Fibroblast of peridontal ligament (primary cell): ENCODE data around the gene MRPS10.
"Not testable (repeated sequence)": the region's sequence is repeated elsewhere in the genome, so short reads cannot be mapped to it uniquely, and the experiment has no call there.

Source experiments
- DNase-seq: peaks from one replicate; pipeline ENCODE4 v3.0.0-alpha.2; 2010; ENCODE audit errors: extremely low read depth

MRPS10 gene

GRCh38 chr6:42177514-42178364 is 39.9 kb downstream of the MRPS10 start:
- no peak for DNase-seq

- DNase-seq, result no peak
These were observed 40.7 kb downstream of the MRPS10 start for GRCh38 chr6:42176981-42177380.

- DNase-seq, result no peak
These were observed 41.8 kb downstream of the MRPS10 start for GRCh38 chr6:42175860-42176259.

GRCh38 chr6:42173101-42173500 is 44.6 kb downstream of the MRPS10 start, which contains the start of gene GUCA1A:
TSS of gene GUCA1A (plus strand) at chr6:42173364. CDS start at chr6:42173614, 250 bp downstream.
- DNase-seq, result no peak

- no peak for DNase-seq
These were observed 45.7 kb downstream of the MRPS10 start for GRCh38 chr6:42171813-42172581.

GRCh38 chr6:42169780-42170179 is 47.9 kb downstream of the MRPS10 start:
- not testable (repeated sequence) for DNase-seq

GRCh38 chr6:42168650-42169049 is 49.0 kb downstream of the MRPS10 start:
- no peak for DNase-seq

GRCh38 chr6:42166444-42167141 is 51.1 kb downstream of the MRPS10 start:
- peak; percentile 67 for DNase-seq

GRCh38 chr6:42165016-42165415 is 52.6 kb downstream of the MRPS10 start:
- DNase-seq, result peak; percentile 89

- peak; percentile 60 for DNase-seq
These were observed 53.7 kb downstream of the MRPS10 start for GRCh38 chr6:42163981-42164380.

- no peak for DNase-seq
These were observed 54.8 kb downstream of the MRPS10 start for GRCh38 chr6:42162812-42163211.

GRCh38 chr6:42162384-42162783 is 55.3 kb downstream of the MRPS10 start:
- no peak for DNase-seq

GRCh38 chr6:42159431-42160024 is 58.1 kb downstream of the MRPS10 start:
- no peak for DNase-seq

- no peak for DNase-seq
These were observed 59.0 kb downstream of the MRPS10 start for GRCh38 chr6:42158631-42159030.

GRCh38 chr6:42158011-42158410 is 59.6 kb downstream of the MRPS10 start:
- DNase-seq, result peak; percentile 40
